Right lobe of liver (tissue), 6 donors: ENCODE results near the gene CACNB1. TPM values are rescaled to one million over a fixed set of nuclear protein-coding genes. Genes with fewer than 3 reads are reported as not detected.

Source experiments
- ATAC-seq, 4 donors: fragments of 200-7000 bp; cut with Tn5 transposase; one replicate each; pipeline ENCODE4 v1.9.1; 2020; ENCODE audit warnings: mild to moderate bottlenecking in 4 of 4, moderate library complexity in 4 of 4
- DNase-seq, 3 donors: peaks; one replicate each; pipeline ENCODE4 v3.0.0-alpha.2; 2020
- H3K27ac ChIP-seq, 3 donors: fragments of 200-600 bp; one replicate each; pipeline ENCODE4 v1.8.0; 2022
- H3K27me3 ChIP-seq, 2 donors: fragments of 200-600 bp; one replicate each; pipeline ENCODE4 v1.8.0; 2022
- H3K36me3 ChIP-seq, 4 donors: fragments of 200-600 bp; sonication (generic) in 1 of 4; one replicate each; pipeline versions ENCODE4 v1.5.1 to v1.8.0; 2017 to 2022; ENCODE audit warnings: control low read depth in 1 of 4
- H3K4me1 ChIP-seq, 4 donors: fragments of 200-600 bp; sonication (generic) in 1 of 4; one replicate each; pipeline versions ENCODE4 v1.5.1 to v1.8.0; 2017 to 2022; ENCODE audit warnings: control low read depth in 1 of 4
- H3K4me3 ChIP-seq, 3 donors: fragments of 200-600 bp; one replicate each; pipeline ENCODE4 v1.8.0; 2022
- H3K9me3 ChIP-seq, 4 donors: fragments of 200-600 bp; sonication (generic) in 1 of 4; one replicate each; pipeline versions ENCODE4 v1.5.1 to v1.8.0; 2017 to 2022; ENCODE audit warnings: control low read depth in 1 of 4
- CTCF ChIP-seq, 4 donors: fragments of 200-600 bp in 3 of 4; fragments of 450-650 bp in 1 of 4; IDR thresholded peaks; one replicate each; pipeline versions ENCODE4 v1.5.1 to v1.8.0; 2016 to 2022; ENCODE audit warnings: antibody characterized with exemption in 4 of 4, mild to moderate bottlenecking in 2 of 4
- POLR2A ChIP-seq: fragments of 450-650 bp; IDR thresholded peaks from one replicate; pipeline ENCODE4 v1.6.1; 2017; ENCODE audit warnings: antibody characterized with exemption, mild to moderate bottlenecking
- WGBS: methylation state at CpG from one replicate; pipeline ENCODE4 v1.1.6; 2018; ENCODE audit warnings: low coverage, low lambda C conversion rate; ENCODE audit not compliant: insufficient coverage; ENCODE audit errors: missing lambda C conversion rate; 5-methylcytosine and 5-hydroxymethylcytosine counted together
- intact Hi-C, 2 donors: fragments of 100-400 bp; cut with DNase I; formaldehyde crosslinking; loops; one replicate each; pipeline versions ENCODE4 v1.11.2 to v1.14.1; 2022
- total RNA-seq, 6 experiments: library from RNA; depleted of rRNA in 2 of 6; stranded (reverse); fragments of >200 nt in 2 of 6; fragmentation: NEBNext Ultra II Directional in 3 of 6; extraction: Animal tissue kit (Norgen Biotek cat#: 25700) in 3 of 6; gene quantifications; one replicate each; pipeline versions ENCODE4 v1.1.0 to v1.2.4, GENCODE V29; 2016 to 2023
- donor health status: DM: no; HTN: yes; CAD: no.
- donor health status: DM: no; HTN: no; CAD: no.
- donor health status: DM: no; HTN: no; CAD: no.
- donor health status: DM: no; HTN: yes; CAD: no.
- donor health status: DM: no; HTN: yes; CAD: no.

The CACNB1 gene
- total RNA-seq, 6 experiments from 2014 or later, result 0.18 to 1.3 (median 0.27) TPM; not detected in 1

GRCh38 chr17:39125143-39125875, 72.2 kb downstream of the CACNB1 start:
- no peaks in the 10 kb centered on the region for H3K9me3 ChIP-seq
- H3K27ac ChIP-seq, result no peak overlapping the region
- intact Hi-C loops, result no loop called here
- no peak overlapping the region for H3K4me3 ChIP-seq
- no peaks in the 10 kb centered on the region for H3K4me1 ChIP-seq
- TF ChIP-seq POLR2A (no peak), CTCF (IDR thresholded peaks at IDR 0.05) (no peak)
- no peaks in the 10 kb centered on the region for H3K27me3 ChIP-seq
- no peaks in the 10 kb centered on the region for H3K36me3 ChIP-seq
- WGBS, result 75% methylated on average over 2 of the region's 2 CpGs
- DNase-seq (no peak), ATAC-seq (no peak)

- ATAC-seq, result no peak
- Histone ChIP-seq H3K27me3 (no peaks in the 10 kb centered on the region), H3K4me1 (no peaks in the 10 kb centered on the region), H3K9me3 (no peaks in the 10 kb centered on the region), H3K27ac (no peak overlapping the region), H3K4me3 (no peak overlapping the region), H3K36me3 (no peaks in the 10 kb centered on the region)
- no peak for DNase-seq
- intact Hi-C loops, result no loop called here
- TF ChIP-seq CTCF (IDR thresholded peaks at IDR 0.05), result no peak
- TF ChIP-seq POLR2A, result no peak
- WGBS, result no CpG with 5 or more reads among the region's 9 CpGs
Observed at GRCh38 chr17:39123627-39124026, 73.8 kb downstream of the CACNB1 start.

Other genes starting within 250 kb of the CACNB1 start
- gene FBXO47, start 230.3 kb downstream of the CACNB1 start, total RNA-seq, result not detected
- 1 to 10 TPM in 1 of 6 experiments, under 1 TPM in 5; 0.11 to 1.6 (median 0.54) TPM for gene PLXDC1, start 46.0 kb downstream of the CACNB1 start, total RNA-seq
- not detected for gene ARL5C, start 31.5 kb downstream of the CACNB1 start, total RNA-seq
- gene RPL19, start 2.6 kb upstream of the CACNB1 start, total RNA-seq, result 1,000 to 10,000 TPM in 2 of 6 experiments, 100 to 1,000 TPM in 4; 537 to 1,327 (median 627) TPM
- gene STAC2, start 28.3 kb upstream of the CACNB1 start, total RNA-seq, result not detected
- 1 to 10 TPM; 6.0 to 9.8 (median 8.5) TPM for gene FBXL20, start 204.0 kb upstream of the CACNB1 start, total RNA-seq